HCT116 (cell line): ENCODE data around the gene KMT2C. TPM values are rescaled to one million over a fixed set of nuclear protein-coding genes. Genes with fewer than 3 reads are reported as not detected.

Experiments
- ATAC-seq: fragments of 200-7000 bp; cut with Tn5 transposase; 2 replicates; pipeline ENCODE4 v1.9.1; 2020; ENCODE audit warnings: mild to moderate bottlenecking, moderate library complexity
- BruUV-seq: library from RNA; stranded (reverse); fragments of 400-500 nt; replicated peaks from 2 replicates; lab custom pipeline; 2021; lab: Mats Ljungman, UMichigan
- CTCF ChIA-PET: fragments of 300-600 bp; sonication (Branson Sonifier 250); formaldehyde crosslinking; loops from one replicate; lab custom pipeline; 2021; ENCODE audit warnings: antibody characterized with exemption; lab: Charles Lee
- POLR2A ChIA-PET: fragments of 300-600, 350-600 bp; sonication (Branson Sonifier 250); formaldehyde crosslinking; loops from one replicate; lab custom pipeline; 2021; ENCODE audit warnings: antibody characterized with exemption; lab: Charles Lee
- RAD21 ChIA-PET, 2 experiments: fragments of 300-600 bp; sonication (Branson Sonifier 250); formaldehyde crosslinking; loops; one replicate each; lab custom pipeline; 2023; ENCODE audit warnings: low total read pairs in 2 of 2; ENCODE audit not compliant: uncharacterized antibody in 2 of 2, unreplicated experiment in 2 of 2, low non-redundant PET in 1 of 2; lab: Charles Lee
- DNase-seq: peaks from one replicate; pipeline ENCODE4 v3.0.0-alpha.2; 2010; ENCODE audit warnings: low read depth, low spot score
- H2AFZ ChIP-seq: fragments of 200-600 bp; shearing (Covaris generic), sonication (generic); 2 replicates; pipeline ENCODE4 v1.6.1; 2017; ENCODE audit warnings: low read depth, mixed run types, mixed read lengths, antibody characterized with exemption, low read length; ENCODE audit not compliant: poor library complexity, severe bottlenecking
- H3K27ac ChIP-seq: 2 replicates; pipeline ENCODE4 v1.5.1; 2012; ENCODE audit warnings: low read depth, low read length
- H3K27me3 ChIP-seq: fragments of 200-600 bp; sonication (generic); 2 replicates; pipeline ENCODE4 v1.6.1; 2016; ENCODE audit warnings: mixed run types, low read length, mixed read lengths; ENCODE audit not compliant: insufficient read depth
- H3K36me3 ChIP-seq, 2 experiments: fragments of 200-500 bp in 1 of 2; fragments of 200-600 bp in 1 of 2; sonication (Bioruptor generic) in 1 of 2; sonication (generic) in 1 of 2; 2 replicates each; pipeline versions ENCODE4 v1.5.1 to v1.6.1; 2014 to 2016; ENCODE audit warnings: low read length in 2 of 2, inconsistent platforms in 1 of 2, mixed read lengths in 1 of 2, mixed run types in 1 of 2; ENCODE audit not compliant: insufficient read depth in 2 of 2, control insufficient read depth in 1 of 2
- H3K4me1 ChIP-seq, 2 experiments: fragments of 200-600 bp in 1 of 2; sonication (generic) in 1 of 2; 2 replicates each; pipeline versions ENCODE4 v1.5.1 to v1.6.1; 2012 to 2017; ENCODE audit warnings: low read length in 2 of 2, inconsistent platforms in 1 of 2, mild to moderate bottlenecking in 1 of 2, mixed read lengths in 1 of 2, mixed run types in 1 of 2, moderate library complexity in 1 of 2; ENCODE audit not compliant: insufficient read depth in 2 of 2, control insufficient read depth in 1 of 2
- H3K4me2 ChIP-seq: fragments of 200-600 bp; sonication (generic); 2 replicates; pipeline ENCODE4 v1.6.1; 2017; ENCODE audit warnings: mixed run types, low read length, mixed read lengths
- H3K4me3 ChIP-seq, 2 experiments: fragments of 200-600 bp in 1 of 2; sonication (generic) in 1 of 2; replicated peaks in 1 of 2; 2 replicates each; pipeline ENCODE4 v1.5.1; 2011 to 2016; ENCODE audit warnings: low read length in 2 of 2, control low read depth in 1 of 2, low read depth in 1 of 2, mild to moderate bottlenecking in 1 of 2, mixed read lengths in 1 of 2, mixed run types in 1 of 2
- H3K79me2 ChIP-seq: fragments of 200-600 bp; sonication (generic); 2 replicates; pipeline ENCODE4 v1.6.1; 2017; ENCODE audit warnings: mild to moderate bottlenecking, mixed run types, low read length, moderate library complexity, mixed read lengths; ENCODE audit not compliant: insufficient read depth
- H3K9ac ChIP-seq: fragments of 200-600 bp; sonication (generic); 2 replicates; pipeline ENCODE4 v1.6.1; 2016; ENCODE audit warnings: low read length, mixed read lengths
- H3K9me2 ChIP-seq: fragments of 200-600 bp; sonication (generic), shearing (Covaris generic); 2 replicates; pipeline ENCODE4 v1.6.1; 2017; ENCODE audit warnings: mixed run types, mild to moderate bottlenecking, moderate library complexity; ENCODE audit not compliant: insufficient read depth
- H3K9me3 ChIP-seq, 2 experiments: fragments of 200-500 bp in 1 of 2; fragments of 200-600 bp in 1 of 2; sonication (Bioruptor generic) in 1 of 2; sonication (generic) in 1 of 2; 2 replicates each; pipeline ENCODE4 v1.6.1; 2014 to 2017; ENCODE audit warnings: low read length in 2 of 2, mixed read lengths in 2 of 2, inconsistent platforms in 1 of 2, low read depth in 1 of 2, mild to moderate bottlenecking in 1 of 2, mixed run types in 1 of 2, moderate library complexity in 1 of 2; ENCODE audit not compliant: control insufficient read depth in 1 of 2, insufficient read depth in 1 of 2
- H4K20me1 ChIP-seq: fragments of 200-600 bp; sonication (generic), shearing (Covaris generic); 2 replicates; pipeline ENCODE4 v1.6.1; 2017; ENCODE audit warnings: mixed run types, mild to moderate bottlenecking, moderate library complexity; ENCODE audit not compliant: insufficient read depth
- CTCF ChIP-seq, 3 experiments: fragments of 200-600 bp in 1 of 3; sonication (generic) in 1 of 3; IDR thresholded peaks in 2 of 3; conservative IDR thresholded peaks in 1 of 3; 2 replicates each; pipeline ENCODE4 v1.5.1; 2012 to 2017; ENCODE audit warnings: low read depth in 2 of 3, low read length in 2 of 3, antibody characterized with exemption in 1 of 3, borderline replicate concordance in 1 of 3, control low read depth in 1 of 3, mild to moderate bottlenecking in 1 of 3, mixed read lengths in 1 of 3, mixed run types in 1 of 3, moderate library complexity in 1 of 3; ENCODE audit not compliant: insufficient read depth in 1 of 3
- EZH2phosphoT487 ChIP-seq: fragments of 200-600 bp; IDR thresholded peaks from 2 replicates; pipeline ENCODE4 v1.6.1; 2018; ENCODE audit warnings: antibody characterized with exemption, borderline replicate concordance
- SIN3A ChIP-seq: IDR thresholded peaks from 2 replicates; pipeline ENCODE4 v1.6.1; 2012; ENCODE audit warnings: low read depth
- SRF ChIP-seq: IDR thresholded peaks from 2 replicates; pipeline ENCODE4 v1.6.1; 2012; ENCODE audit warnings: low read depth
- TCF7L2 ChIP-seq: IDR thresholded peaks from 2 replicates; pipeline ENCODE4 v1.7.0; 2011; ENCODE audit warnings: borderline replicate concordance, inconsistent platforms; ENCODE audit not compliant: insufficient read depth, insufficient read length; ENCODE audit errors: extremely low read depth
- YY1 ChIP-seq: IDR thresholded peaks from 2 replicates; pipeline ENCODE4 v1.6.1; 2011; ENCODE audit warnings: low read length, low read depth, moderate library complexity, mild to moderate bottlenecking; ENCODE audit not compliant: insufficient replicate concordance; ENCODE audit errors: extremely low read depth
- ZFX ChIP-seq: fragments of 450-650 bp; IDR thresholded peaks from 2 replicates; pipeline ENCODE4 v1.6.1; 2017
- intact Hi-C: fragments of 100-400 bp; cut with micrococcal nuclease; formaldehyde crosslinking; loops from 2 replicates; pipeline ENCODE4 v1.10.0; 2022
- total RNA-seq: library from RNA; stranded (reverse); gene quantifications from one replicate; pipeline ENCODE4 v1.2.1, GENCODE V29; 2021; ENCODE audit not compliant: unreplicated experiment
- TF ChIP-seq, protein P1 (sequence below): IDR thresholded peaks from 2 replicates; pipeline ENCODE4 v1.6.1; 2012
- TF ChIP-seq, protein P2 (sequence below): IDR thresholded peaks from 2 replicates; pipeline ENCODE4 v1.6.1; 2012

Gene KMT2C
- total RNA-seq, 1 experiment from 2014 or later, result 22.9 TPM

- H3K27me3 ChIP-seq, result no peaks in the 10 kb centered on the region
- intact Hi-C loops, result no loop called here
- H4K20me1 ChIP-seq, result no peaks in the 10 kb centered on the region
- H3K4me1 ChIP-seq, result no peaks in the 10 kb centered on the region
- H3K9me2 ChIP-seq, result no peaks in the 10 kb centered on the region
- ATAC-seq (no peak), DNase-seq (no peak)
- H3K9me3 ChIP-seq, result no peaks in the 10 kb centered on the region
- no peak overlapping the region for H3K4me3 ChIP-seq
- no peaks in the 10 kb centered on the region for H3K79me2 ChIP-seq
- BruUV-seq, result no TSS peak
- H3K36me3 ChIP-seq, result peaks cover 0 to 4% of the 10 kb centered on the region in 2 experiments; a peak in 1 of 4 replicates
- H3K9ac ChIP-seq, result no peak overlapping the region
- RAD21 ChIA-PET, result no interaction called here
- no peak for TF ChIP-seq ZFX
- no peak for TF ChIP-seq CTCF (IDR thresholded peaks at IDR 0.05 in 2 of 3, conservative IDR thresholded peaks at IDR 0.05 in 1 of 3; ENCODE audit: borderline replicate concordance in 1 of 3, insufficient read depth in 1 of 3, low read depth in 2 of 3, low read length in 2 of 3)
- no peak for TF ChIP-seq SRF
- TF ChIP-seq, protein P1, sequence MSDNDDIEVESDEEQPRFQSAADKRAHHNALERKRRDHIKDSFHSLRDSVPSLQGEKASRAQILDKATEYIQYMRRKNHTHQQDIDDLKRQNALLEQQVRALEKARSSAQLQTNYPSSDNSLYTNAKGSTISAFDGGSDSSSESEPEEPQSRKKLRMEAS, result no peak
- no peak for TF ChIP-seq YY1
- TF ChIP-seq TCF7L2, result no peak
- TF ChIP-seq EZH2phosphoT487, result no peak
- no peak for TF ChIP-seq SIN3A
- TF ChIP-seq, protein P2, sequence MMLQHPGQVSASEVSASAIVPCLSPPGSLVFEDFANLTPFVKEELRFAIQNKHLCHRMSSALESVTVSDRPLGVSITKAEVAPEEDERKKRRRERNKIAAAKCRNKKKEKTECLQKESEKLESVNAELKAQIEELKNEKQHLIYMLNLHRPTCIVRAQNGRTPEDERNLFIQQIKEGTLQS, result no peak
- TF ChIP-seq, all 23 proteins: peak for 0
- CTCF ChIA-PET, result no interaction called here
- Histone ChIP-seq H2AFZ (no peak overlapping the region), H3K27ac (no peak overlapping the region), H3K4me2 (no peak overlapping the region)
- POLR2A ChIA-PET, result no interaction called here
Observed at GRCh38 chr7:152103691-152104090, 332.1 kb downstream of the KMT2C start.
